Gastroesophageal sphincter (tissue), 4 donors: ENCODE data around the gene FAAP20. TPM values are rescaled to one million over a fixed set of nuclear protein-coding genes. Genes with fewer than 3 reads are reported as not detected.

Experiments used
- ATAC-seq: fragments of 150-250 bp; one replicate; pipeline ENCODE4 v1.9.1; 2016; ENCODE audit warnings: mild to moderate bottlenecking, moderate library complexity
- H3K27ac ChIP-seq, 4 donors: fragments of 200-600 bp; sonication (generic) in 3 of 4; 1 replicate in 3 of 4; 2 replicates in 1 of 4; pipeline ENCODE4 v1.5.1; 2016 to 2019
- H3K27me3 ChIP-seq: fragments of 200-600 bp; sonication (generic); one replicate; pipeline ENCODE4 v1.5.1; 2019
- H3K36me3 ChIP-seq, 2 donors: fragments of 200-600 bp; sonication (generic); one replicate each; pipeline ENCODE4 v1.5.1; 2019; ENCODE audit warnings: control low read depth in 1 of 2
- H3K4me1 ChIP-seq, 3 donors: fragments of 200-600 bp; sonication (generic); 1 replicate in 2 of 3; 2 replicates in 1 of 3; pipeline ENCODE4 v1.5.1; 2016 to 2019; ENCODE audit warnings: control low read depth in 2 of 3
- H3K4me3 ChIP-seq, 2 donors: fragments of 200-600 bp; sonication (generic); one replicate each; pipeline ENCODE4 v1.5.1; 2019; ENCODE audit warnings: mild to moderate bottlenecking in 1 of 2, moderate library complexity in 1 of 2
- H3K9me3 ChIP-seq, 3 donors: fragments of 200-600 bp; sonication (generic); one replicate each; pipeline ENCODE4 v1.5.1; 2017 to 2019; ENCODE audit warnings: control low read depth in 2 of 3
- EP300 ChIP-seq: sonication (generic); formaldehyde crosslinking; IDR thresholded peaks from one replicate; pipeline ENCODE4 v1.6.1; 2017; ENCODE audit warnings: antibody characterized with exemption, mild to moderate bottlenecking
- POLR2A ChIP-seq, 2 donors: fragments of 450-650 bp; IDR thresholded peaks; one replicate each; pipeline ENCODE4 v1.6.1; 2017; ENCODE audit warnings: antibody characterized with exemption in 2 of 2, mild to moderate bottlenecking in 2 of 2, moderate library complexity in 1 of 2
- POLR2AphosphoS5 ChIP-seq: sonication (generic); formaldehyde crosslinking; IDR thresholded peaks from one replicate; pipeline ENCODE4 v1.6.1; 2017; ENCODE audit warnings: antibody characterized with exemption
- WGBS, 2 donors: methylation state at CpG; one replicate each; pipeline ENCODE4 v1.1.5; 2018; ENCODE audit warnings: low coverage in 1 of 2; 5-methylcytosine and 5-hydroxymethylcytosine counted together
- total RNA-seq, 4 donors: library from RNA; depleted of rRNA; stranded (reverse); fragments of >200 nt; gene quantifications; one replicate each; pipeline ENCODE4 v1.1.0, GENCODE V29; 2016
- TF ChIP-seq, protein P1 (sequence below), 4 experiments: fragments of 200-600 bp in 2 of 4; fragments of 450-650 bp in 2 of 4; sonication (generic) in 1 of 4; IDR thresholded peaks; one replicate each; pipeline ENCODE4 v1.5.1; 2017 to 2019; ENCODE audit warnings: antibody characterized with exemption in 4 of 4, mild to moderate bottlenecking in 2 of 4, moderate library complexity in 2 of 4

FAAP20 gene, protein sequence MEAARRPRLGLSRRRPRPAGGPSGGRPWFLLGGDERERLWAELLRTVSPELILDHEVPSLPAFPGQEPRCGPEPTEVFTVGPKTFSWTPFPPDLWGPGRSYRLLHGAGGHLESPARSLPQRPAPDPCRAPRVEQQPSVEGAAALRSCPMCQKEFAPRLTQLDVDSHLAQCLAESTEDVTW
- 10 to 100 TPM; 25.8 to 51.1 (median 43.3) TPM for total RNA-seq

DNA sequence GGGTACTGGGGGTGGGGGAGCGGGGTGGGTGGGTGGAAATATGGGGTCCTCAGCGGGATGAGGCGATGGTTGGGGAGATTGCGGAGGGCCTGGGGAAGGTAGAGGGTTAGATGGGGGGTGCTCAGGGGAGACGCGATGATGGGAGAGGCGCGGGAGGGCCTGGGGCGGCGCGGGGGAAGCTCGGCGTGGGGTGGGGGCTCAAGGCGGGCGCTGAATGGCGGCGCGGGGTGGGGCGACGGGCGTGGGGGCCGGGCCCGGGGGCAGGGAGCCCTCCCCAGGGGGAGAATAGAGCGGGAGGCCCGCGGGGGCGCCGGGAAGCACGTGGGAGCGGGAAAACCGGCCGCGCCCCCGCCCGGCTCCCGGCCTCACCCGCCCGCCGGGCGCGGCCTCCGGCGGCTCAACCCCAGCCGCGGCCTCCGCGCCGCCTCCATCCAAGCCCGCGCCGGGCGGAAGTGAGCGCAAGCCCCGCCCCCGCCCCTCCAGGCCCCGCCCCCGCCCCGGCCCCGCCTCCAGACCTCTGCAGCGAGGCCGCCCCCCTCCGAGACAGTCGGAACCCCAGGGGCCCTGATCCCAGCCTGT lies at the start of gene FAAP20:
Gene FAAP20, minus strand, starts transcription at position 454 of the 579 bp plus-strand sequence. Its CDS starts 23 bp downstream, at position 431.
- ATAC-seq: peak; percentile 58
- Histone ChIP-seq H3K9me3 (no peaks in the 10 kb centered on the region), H3K36me3 (no peaks in the 10 kb centered on the region), H3K27ac (peak within 1 kb of the TSS; percentile 94 to 99 (median 96)), H3K27me3 (no peaks in the 10 kb centered on the region), H3K4me3 (peak within 1 kb of the TSS; percentile 55 to 79), H3K4me1 (peaks cover 6 to 75% (median 53%) of the 10 kb centered on the region in 3 donors)
- 0% methylated on average over 2 to 9 of the region's 63 CpGs for WGBS, 2 donors
- TF ChIP-seq EP300: no peak
- TF ChIP-seq POLR2A (IDR thresholded peaks at IDR 0.05): peak; percentile 52 to 58

DNA sequence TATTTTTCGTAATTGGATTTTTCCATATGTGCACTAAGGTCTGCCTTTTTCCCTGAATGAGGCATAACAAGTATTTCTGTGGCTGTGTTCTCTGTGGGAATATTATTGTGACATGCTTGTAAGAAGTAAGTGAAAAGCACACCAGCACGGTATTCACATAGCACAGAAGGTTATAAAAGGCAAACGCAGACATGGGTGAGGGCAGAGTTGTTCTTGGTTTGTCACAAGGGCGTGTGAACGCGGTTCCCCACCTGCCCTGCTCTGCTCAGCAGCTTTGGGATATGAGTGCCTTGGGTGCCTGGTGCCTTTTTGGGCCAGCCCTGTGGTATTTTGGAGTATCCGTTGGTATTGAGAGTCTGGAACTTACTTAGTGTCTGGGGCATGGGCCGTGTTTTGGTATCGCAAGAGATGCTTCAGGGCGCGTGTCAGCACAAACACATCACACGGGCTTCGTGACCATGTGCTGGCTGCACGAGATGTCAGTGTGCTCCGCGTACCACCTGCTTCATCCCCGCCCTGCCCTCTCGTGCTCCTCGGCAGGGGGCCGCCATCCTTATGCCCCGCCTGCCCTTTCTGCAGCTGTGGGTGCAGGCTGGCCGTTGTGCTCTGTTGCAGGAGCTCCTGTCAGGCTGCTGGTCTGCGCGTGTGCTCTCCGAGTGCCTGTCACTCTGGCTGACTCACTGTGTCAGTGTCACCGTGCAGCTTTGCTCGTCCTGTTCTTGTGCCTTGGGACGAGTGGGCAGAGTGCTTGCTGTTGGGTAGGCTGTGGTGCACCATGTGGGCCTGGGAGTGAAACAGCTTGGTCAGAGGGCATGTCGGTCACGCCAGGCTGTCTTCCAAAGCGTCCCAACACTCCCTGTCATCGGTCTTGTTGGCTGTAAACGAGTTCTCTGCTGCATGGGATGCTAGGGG lies 48.5 kb upstream of the FAAP20 start:
- 60 to 62% methylated on average over 6 to 17 of the region's 33 CpGs for WGBS, 2 donors
- Histone ChIP-seq H3K4me1 (peaks cover 8 to 100% (median 72%) of the 10 kb centered on the region in 3 donors), H3K9me3 (no peaks in the 10 kb centered on the region), H3K4me3 (no peak overlapping the region), H3K27ac (peak overlapping the region in 3 of 4 donors; percentile 2 to 93 (median 87)), H3K27me3 (no peaks in the 10 kb centered on the region), H3K36me3 (peaks cover 0 to 9% of the 10 kb centered on the region in 2 donors)
- no peak for ATAC-seq
- no peak for TF ChIP-seq EP300
- TF ChIP-seq POLR2A (IDR thresholded peaks at IDR 0.05): no peak
- TF ChIP-seq, protein P1, sequence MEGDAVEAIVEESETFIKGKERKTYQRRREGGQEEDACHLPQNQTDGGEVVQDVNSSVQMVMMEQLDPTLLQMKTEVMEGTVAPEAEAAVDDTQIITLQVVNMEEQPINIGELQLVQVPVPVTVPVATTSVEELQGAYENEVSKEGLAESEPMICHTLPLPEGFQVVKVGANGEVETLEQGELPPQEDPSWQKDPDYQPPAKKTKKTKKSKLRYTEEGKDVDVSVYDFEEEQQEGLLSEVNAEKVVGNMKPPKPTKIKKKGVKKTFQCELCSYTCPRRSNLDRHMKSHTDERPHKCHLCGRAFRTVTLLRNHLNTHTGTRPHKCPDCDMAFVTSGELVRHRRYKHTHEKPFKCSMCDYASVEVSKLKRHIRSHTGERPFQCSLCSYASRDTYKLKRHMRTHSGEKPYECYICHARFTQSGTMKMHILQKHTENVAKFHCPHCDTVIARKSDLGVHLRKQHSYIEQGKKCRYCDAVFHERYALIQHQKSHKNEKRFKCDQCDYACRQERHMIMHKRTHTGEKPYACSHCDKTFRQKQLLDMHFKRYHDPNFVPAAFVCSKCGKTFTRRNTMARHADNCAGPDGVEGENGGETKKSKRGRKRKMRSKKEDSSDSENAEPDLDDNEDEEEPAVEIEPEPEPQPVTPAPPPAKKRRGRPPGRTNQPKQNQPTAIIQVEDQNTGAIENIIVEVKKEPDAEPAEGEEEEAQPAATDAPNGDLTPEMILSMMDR (IDR thresholded peaks at IDR 0.05): no peak
- no peak for TF ChIP-seq POLR2AphosphoS5

DNA sequence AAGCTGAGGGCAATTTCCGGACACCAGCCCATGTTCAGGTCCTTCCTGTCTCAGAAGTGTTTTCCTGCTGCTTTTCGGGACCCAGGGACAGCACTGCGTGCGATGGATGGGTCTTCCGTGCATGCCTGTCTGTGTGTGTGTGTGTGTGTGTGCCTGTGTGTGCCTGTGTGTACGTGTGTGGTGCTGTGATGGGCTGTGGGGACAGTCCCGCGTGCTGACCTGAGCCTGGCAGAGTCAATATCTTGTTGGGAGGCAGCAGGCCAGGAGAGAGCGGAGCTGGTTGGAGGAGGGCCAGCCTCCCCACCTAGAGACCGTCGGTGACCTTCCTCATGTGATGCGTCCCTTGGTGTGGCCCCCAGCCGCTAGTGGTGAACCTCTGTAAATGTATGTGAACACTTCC lies 47.2 kb upstream of the FAAP20 start:
- Histone ChIP-seq H3K27me3 (no peaks in the 10 kb centered on the region), H3K4me1 (peaks cover 9 to 100% (median 72%) of the 10 kb centered on the region in 3 donors), H3K36me3 (peaks cover 0 to 9% of the 10 kb centered on the region in 2 donors), H3K27ac (peak overlapping the region in 3 of 4 donors; percentile 9 to 93 (median 87)), H3K4me3 (no peak overlapping the region), H3K9me3 (no peaks in the 10 kb centered on the region)
- ATAC-seq: no peak
- TF ChIP-seq POLR2AphosphoS5 (no peak), EP300 (no peak), POLR2A (IDR thresholded peaks at IDR 0.05) (no peak)
- TF ChIP-seq, protein P1 (IDR thresholded peaks at IDR 0.05): no peak
- WGBS, 2 donors: 57% methylated on average over 5 of the region's 13 CpGs; no CpG with 5 or more reads in 1 of the 2 donors

DNA sequence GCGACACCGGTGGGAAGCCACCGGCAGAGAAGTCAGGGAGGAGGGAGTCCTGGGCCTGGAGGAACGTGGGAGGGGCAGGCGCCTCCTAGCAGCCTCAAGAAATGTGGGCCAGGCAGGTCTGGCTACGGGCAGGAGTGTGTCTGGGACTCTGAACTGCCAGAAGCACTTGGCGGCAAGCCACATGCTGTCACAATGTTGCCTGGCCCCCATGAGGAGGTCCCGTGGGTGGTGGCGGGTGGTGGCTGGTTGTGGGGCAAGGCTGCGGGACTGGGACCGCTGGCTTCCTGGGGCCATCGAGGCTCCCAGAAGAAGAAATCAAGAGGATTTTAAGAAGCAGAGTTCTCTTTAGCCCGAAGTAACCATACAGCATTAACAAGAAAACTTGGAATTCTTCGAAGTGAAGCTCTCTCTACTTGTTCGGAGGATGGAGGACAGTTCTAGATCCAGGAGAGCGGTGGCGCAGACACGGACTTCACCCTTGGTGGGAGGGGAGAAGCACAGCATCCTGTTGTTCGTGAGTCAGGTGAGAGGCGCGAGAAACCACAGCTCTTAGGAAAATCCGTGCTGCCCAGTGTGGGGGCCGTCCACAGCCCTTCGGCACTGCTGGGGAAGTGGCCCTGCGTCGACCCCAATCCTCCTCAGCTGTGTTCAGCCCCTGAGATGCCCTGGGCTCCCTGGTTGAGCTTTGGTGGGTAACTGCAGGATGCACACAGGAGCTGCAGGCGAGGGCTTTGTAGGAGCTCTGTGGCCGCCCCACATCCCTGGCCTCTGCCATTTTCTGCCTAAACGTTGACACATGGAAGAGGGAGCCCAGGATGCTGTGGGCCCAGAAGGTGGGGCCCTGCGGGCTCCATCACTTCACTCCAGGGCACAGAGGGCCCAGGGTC lies 45.9 kb upstream of the FAAP20 start:
- Histone ChIP-seq H3K4me1 (peaks cover 10 to 100% (median 74%) of the 10 kb centered on the region in 3 donors), H3K9me3 (no peaks in the 10 kb centered on the region), H3K27ac (peak overlapping the region in 3 of 4 donors; percentile 87 to 93 (median 93)), H3K27me3 (no peaks in the 10 kb centered on the region), H3K4me3 (peak overlapping the region in 1 of 2 donors; percentile 21), H3K36me3 (peaks cover 0 to 9% of the 10 kb centered on the region in 2 donors)
- 20 to 34% methylated on average over 1 to 4 of the region's 30 CpGs for WGBS, 2 donors
- peak; percentile 56 for ATAC-seq
- TF ChIP-seq, protein P1 (IDR thresholded peaks at IDR 0.05): no peak
- TF ChIP-seq POLR2A (IDR thresholded peaks at IDR 0.05): no peak
- peak; percentile 54 for TF ChIP-seq POLR2AphosphoS5
- no peak for TF ChIP-seq EP300
